Stimulated activated naive B cell treated with anti-CD40 and anti-IgM and Interleukin-4, amounts not matched to agents 10 μg/mL and 1 μg/mL and 100 μg/mL, for 72 hours (primary cell): ENCODE data around the gene LEFTY1.

Experiments
- ATAC-seq, 2 donors: fragments of 150-1000 bp; cut with Tn5 transposase; replicated peaks; 2 replicates each; pipeline ENCODE4 v1.10.0; 2021; ENCODE audit warnings: moderate library complexity in 1 of 2
- DNase-seq: peaks from one replicate; pipeline ENCODE4 v3.0.0; 2021
- H3K27ac Mint-ChIP-seq: one replicate; pipeline ENCODE4 v1.8.0; 2022; ENCODE audit warnings: mild to moderate bottlenecking, mixed read lengths
- H3K27me3 Mint-ChIP-seq, 2 donors: one replicate each; pipeline ENCODE4 v1.8.0; 2022; ENCODE audit warnings: mixed read lengths in 2 of 2
- H3K36me3 Mint-ChIP-seq, 2 donors: one replicate each; pipeline ENCODE4 v1.8.0; 2022; ENCODE audit warnings: mixed read lengths in 2 of 2, mild to moderate bottlenecking in 1 of 2
- H3K4me1 Mint-ChIP-seq, 2 donors: one replicate each; pipeline ENCODE4 v1.8.0; 2022; ENCODE audit warnings: mixed read lengths in 2 of 2, mild to moderate bottlenecking in 1 of 2
- H3K4me3 Mint-ChIP-seq, 2 donors: one replicate each; pipeline ENCODE4 v1.8.0; 2022; ENCODE audit warnings: mild to moderate bottlenecking in 2 of 2, mixed read lengths in 2 of 2, moderate library complexity in 1 of 2
- H3K9me3 Mint-ChIP-seq, 2 donors: one replicate each; pipeline ENCODE4 v1.8.0; 2022; ENCODE audit warnings: mixed read lengths in 2 of 2, mild to moderate bottlenecking in 1 of 2

Gene LEFTY1

GRCh38 chr1:225861834-225862580, 26.9 kb downstream of the LEFTY1 start:
- peaks cover 32 to 48% of the 10 kb centered on the region in 2 donors for H3K36me3 Mint-ChIP-seq

DNA sequence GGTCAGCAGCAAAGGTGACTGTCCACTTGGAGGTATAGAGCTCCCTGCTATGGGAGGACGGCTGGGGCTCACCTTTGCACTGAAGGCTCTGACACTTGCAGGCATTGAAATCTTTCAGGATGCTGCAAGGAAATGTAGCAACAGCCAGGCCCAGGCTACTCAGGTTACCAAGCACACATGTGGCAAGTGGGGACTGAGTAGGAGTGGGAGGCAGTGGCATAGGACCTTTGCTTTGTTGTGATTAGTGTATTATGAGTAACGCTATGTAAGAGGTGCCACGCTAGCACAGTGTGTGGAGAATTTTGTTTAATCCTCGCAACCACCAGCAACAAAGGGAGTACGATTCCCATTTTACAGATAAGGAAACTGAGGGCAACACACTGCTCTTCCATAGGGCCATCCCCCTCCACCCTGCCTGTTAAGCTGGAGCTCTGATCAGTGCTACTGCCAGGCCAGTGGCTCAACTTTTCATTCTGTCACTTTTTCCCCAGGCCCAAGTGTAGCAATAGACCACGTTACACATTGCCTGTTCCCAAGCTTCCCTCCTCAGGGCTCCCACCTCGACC, 28.0 kb downstream of the LEFTY1 start:
- ATAC-seq (no peak), DNase-seq (no peak)
- Mint-ChIP-seq H3K27me3 (no peaks in the 10 kb centered on the region), H3K27ac (no peak overlapping the region), H3K4me3 (no peak overlapping the region), H3K36me3 (peaks cover 32 to 45% of the 10 kb centered on the region in 2 donors), H3K9me3 (no peaks in the 10 kb centered on the region), H3K4me1 (peaks cover 4 to 17% of the 10 kb centered on the region in 2 donors)

More at GRCh38 chr1:225861834-225862580, 26.9 kb downstream of the LEFTY1 start:
- DNase-seq (no peak), ATAC-seq (no peak)
- Mint-ChIP-seq H3K27me3 (no peaks in the 10 kb centered on the region), H3K27ac (peak overlapping the region; percentile 37), H3K9me3 (no peaks in the 10 kb centered on the region), H3K4me1 (peaks cover 14 to 18% of the 10 kb centered on the region in 2 donors), H3K4me3 (no peak overlapping the region)

DNA sequence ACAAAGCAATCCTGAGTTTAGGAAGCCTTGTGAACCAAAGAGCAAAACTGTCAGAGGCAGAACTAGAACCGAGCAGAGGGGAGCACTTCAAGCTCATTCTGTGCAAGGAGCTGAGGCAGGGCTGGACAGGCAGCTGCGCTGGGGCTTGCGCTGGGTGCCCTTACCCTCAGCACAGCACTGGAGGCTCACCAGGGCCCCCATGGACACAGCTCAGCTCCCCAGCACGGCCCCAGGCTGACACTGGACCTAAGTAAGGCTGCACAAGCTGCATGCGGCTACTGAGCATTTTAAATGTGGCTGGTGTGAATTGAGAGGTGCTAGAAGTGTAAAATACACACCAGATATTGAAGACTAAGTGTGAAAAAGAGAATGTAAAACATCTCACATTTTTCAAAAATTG, 28.8 kb downstream of the LEFTY1 start:
- Mint-ChIP-seq H3K36me3 (peaks cover 30 to 45% of the 10 kb centered on the region in 2 donors), H3K9me3 (no peaks in the 10 kb centered on the region), H3K27ac (no peak overlapping the region), H3K27me3 (no peaks in the 10 kb centered on the region), H3K4me1 (peaks cover 4 to 11% of the 10 kb centered on the region in 2 donors), H3K4me3 (no peak overlapping the region)
- DNase-seq (no peak), ATAC-seq (no peak)

DNA sequence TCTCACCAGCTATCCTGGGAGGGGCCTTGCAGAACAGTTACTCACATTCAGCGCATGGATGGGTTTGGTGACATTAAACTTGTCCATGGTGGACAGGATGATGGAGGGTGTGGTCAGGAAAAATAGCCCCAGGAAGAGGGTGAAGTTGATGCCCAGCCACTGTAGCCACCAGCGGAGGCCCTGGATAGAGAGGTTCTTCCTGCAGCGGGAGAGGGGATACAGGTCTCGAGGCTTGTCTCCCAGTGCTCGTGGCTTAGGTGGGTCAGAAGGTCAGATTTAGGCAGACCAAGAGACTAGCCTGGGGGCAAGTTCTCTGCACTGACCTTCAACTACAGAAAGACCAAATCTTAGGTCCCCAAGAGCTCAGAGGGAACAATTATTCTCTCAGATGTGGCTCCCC, 29.8 kb downstream of the LEFTY1 start:
- peaks cover 5 to 11% of the 10 kb centered on the region in 2 donors for H3K4me1 Mint-ChIP-seq
- no peak overlapping the region for H3K27ac Mint-ChIP-seq
- H3K36me3 Mint-ChIP-seq, result peaks cover 35 to 50% of the 10 kb centered on the region in 2 donors
- no peaks in the 10 kb centered on the region for H3K27me3 Mint-ChIP-seq
- DNase-seq (no peak), ATAC-seq (no peak)
- no peaks in the 10 kb centered on the region for H3K9me3 Mint-ChIP-seq
- H3K4me3 Mint-ChIP-seq, result no peak overlapping the region

DNA sequence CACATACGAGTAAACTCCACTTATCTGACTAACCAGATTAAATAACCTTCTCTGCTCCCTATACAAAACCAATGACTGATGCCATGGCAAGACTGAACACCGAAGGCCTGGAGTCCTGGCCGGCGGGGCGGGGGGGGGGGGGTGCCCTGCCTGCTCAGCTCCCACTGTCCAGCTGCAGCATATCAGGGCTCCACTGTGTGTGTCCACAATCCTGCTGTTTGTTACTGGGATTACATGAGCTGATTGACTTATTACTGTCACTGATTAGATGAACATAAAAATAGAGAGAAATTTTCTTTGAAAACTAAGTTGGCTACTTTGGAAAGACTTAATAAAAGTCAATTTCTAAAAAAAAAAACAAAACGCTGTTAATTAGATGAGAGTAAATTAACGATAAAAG, 31.7 kb downstream of the LEFTY1 start:
- DNase-seq (no peak), ATAC-seq (no peak)
- Mint-ChIP-seq H3K4me1 (peaks cover 15 to 24% of the 10 kb centered on the region in 2 donors), H3K36me3 (peaks cover 45 to 62% of the 10 kb centered on the region in 2 donors), H3K4me3 (no peak overlapping the region), H3K9me3 (peaks cover 0 to 2% of the 10 kb centered on the region in 2 donors), H3K27me3 (no peaks in the 10 kb centered on the region), H3K27ac (no peak overlapping the region)

DNA sequence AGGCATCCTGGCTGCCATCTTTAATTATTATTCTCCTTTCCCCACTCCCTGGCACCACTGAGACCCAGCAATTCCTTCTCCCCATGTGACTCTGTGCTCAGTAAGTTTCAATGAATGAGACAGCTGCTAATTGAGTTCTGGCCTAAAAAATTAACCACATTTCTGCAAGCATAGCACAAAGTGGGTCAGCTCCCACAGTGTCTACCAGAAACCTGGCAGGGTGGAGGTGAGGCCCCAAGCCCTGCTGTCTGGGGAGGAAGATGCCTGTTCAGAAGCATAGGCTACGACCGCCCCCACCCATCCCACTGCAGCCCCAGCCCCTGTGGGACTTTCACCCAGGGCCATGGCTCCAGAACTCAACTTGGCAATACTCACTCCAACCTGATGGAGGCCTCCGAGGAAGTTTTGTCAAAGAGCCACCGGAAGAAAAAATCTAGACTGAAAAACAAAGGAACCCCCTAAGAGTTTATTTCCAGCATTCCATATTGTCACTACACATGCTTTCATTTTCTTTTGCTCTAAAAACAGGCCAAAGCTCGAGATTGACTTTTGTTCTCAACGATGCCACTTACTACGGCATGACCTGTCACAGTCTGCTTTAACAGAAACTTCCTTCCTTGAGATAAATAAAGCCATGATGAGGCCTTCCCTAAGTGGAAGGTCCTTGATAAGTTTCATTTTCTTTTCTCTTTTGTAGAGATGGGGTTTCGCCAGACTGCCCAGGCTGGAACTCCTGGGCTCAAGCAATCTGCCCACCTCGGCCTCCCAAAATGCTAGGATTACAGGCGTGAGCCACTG, 33.2 kb downstream of the LEFTY1 start:
- H3K36me3 Mint-ChIP-seq, result peaks cover 45 to 64% of the 10 kb centered on the region in 2 donors
- peaks cover 0 to 6% of the 10 kb centered on the region in 2 donors for H3K9me3 Mint-ChIP-seq
- DNase-seq (no peak), ATAC-seq (no peak)
- no peak overlapping the region for H3K27ac Mint-ChIP-seq
- no peaks in the 10 kb centered on the region for H3K27me3 Mint-ChIP-seq
- peaks cover 25 to 39% of the 10 kb centered on the region in 2 donors for H3K4me1 Mint-ChIP-seq
- H3K4me3 Mint-ChIP-seq, result no peak overlapping the region

- H3K4me1 Mint-ChIP-seq, result peaks cover 39 to 58% of the 10 kb centered on the region in 2 donors
- peaks cover 50 to 72% of the 10 kb centered on the region in 2 donors for H3K36me3 Mint-ChIP-seq
- H3K4me3 Mint-ChIP-seq, result no peak overlapping the region
- H3K27me3 Mint-ChIP-seq, result no peaks in the 10 kb centered on the region
- H3K27ac Mint-ChIP-seq, result no peak overlapping the region
- H3K9me3 Mint-ChIP-seq, result peaks cover 0 to 6% of the 10 kb centered on the region in 2 donors
- no peak for DNase-seq
- no peak for ATAC-seq
Observed at GRCh38 chr1:225853441-225853840, 35.5 kb downstream of the LEFTY1 start.

DNA sequence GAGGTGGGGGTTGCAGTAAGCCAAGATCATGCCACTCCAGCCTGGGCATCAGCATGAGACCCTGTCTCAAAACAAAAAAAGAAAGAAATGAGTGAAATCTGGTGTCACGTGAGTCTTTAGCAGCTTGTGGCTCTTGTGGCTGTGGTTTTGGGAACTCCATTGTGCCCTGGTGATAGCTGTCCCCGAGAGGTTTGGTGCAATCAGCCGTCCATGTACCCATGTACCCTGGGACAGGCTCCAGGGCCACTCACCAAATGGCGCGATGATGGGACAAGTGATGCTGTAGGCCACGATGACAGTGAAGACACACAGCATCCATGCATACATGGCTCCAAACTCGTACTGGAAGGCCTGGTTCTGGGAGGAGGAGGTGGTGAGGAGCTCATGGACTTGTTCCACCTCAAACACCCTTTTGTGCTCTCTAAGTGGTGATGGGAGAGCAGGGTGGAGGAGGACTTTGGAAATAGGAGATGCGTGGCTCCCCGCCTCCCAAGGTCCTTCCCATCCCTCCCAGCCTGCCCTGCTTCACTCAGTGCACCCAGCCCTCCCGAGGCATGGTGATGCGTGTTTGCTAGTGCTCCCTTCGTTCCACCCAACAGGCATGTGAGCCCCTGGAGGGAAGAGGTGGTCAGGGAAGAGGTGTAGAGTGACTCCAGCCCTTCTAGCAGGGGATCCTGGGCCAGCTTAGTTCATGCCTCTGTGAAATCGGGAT, 36.4 kb downstream of the LEFTY1 start:
- DNase-seq (no peak), ATAC-seq (no peak)
- no peaks in the 10 kb centered on the region for H3K27me3 Mint-ChIP-seq
- H3K9me3 Mint-ChIP-seq, result peaks cover 0 to 6% of the 10 kb centered on the region in 2 donors
- H3K27ac Mint-ChIP-seq, result peak overlapping the region; percentile 89
- H3K4me1 Mint-ChIP-seq, result peaks cover 48 to 67% of the 10 kb centered on the region in 2 donors
- H3K4me3 Mint-ChIP-seq, result peak overlapping the region; percentile 20 to 37
- H3K36me3 Mint-ChIP-seq, result peaks cover 48 to 72% of the 10 kb centered on the region in 2 donors

DNA sequence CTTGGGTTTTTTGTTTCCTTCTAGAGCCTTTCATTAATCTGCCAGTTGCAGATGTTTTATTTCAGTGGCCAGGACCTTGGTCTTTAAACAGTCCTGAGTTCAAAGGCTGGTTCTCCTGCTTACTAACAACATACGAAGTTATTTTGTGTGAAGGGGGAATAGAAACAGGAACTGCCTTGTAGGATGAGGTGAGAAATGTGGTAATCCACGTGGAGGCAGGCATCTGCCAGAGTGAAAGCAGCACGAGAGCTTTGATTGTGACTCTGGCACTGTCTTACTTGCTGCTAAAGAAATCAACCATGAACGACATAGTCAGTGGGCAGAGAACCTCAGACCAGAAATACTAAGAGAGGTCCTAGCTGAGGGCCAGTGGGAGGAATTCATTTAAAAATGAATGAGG, 37.1 kb downstream of the LEFTY1 start:
- ATAC-seq (peak; percentile 63 to 66), DNase-seq (peak; percentile 58)
- peaks cover 53 to 74% of the 10 kb centered on the region in 2 donors for H3K4me1 Mint-ChIP-seq
- H3K4me3 Mint-ChIP-seq, result peak overlapping the region; percentile 20 to 37
- H3K27ac Mint-ChIP-seq, result peak overlapping the region; percentile 89
- peaks cover 0 to 6% of the 10 kb centered on the region in 2 donors for H3K9me3 Mint-ChIP-seq
- peaks cover 47 to 68% of the 10 kb centered on the region in 2 donors for H3K36me3 Mint-ChIP-seq
- no peaks in the 10 kb centered on the region for H3K27me3 Mint-ChIP-seq

GRCh38 chr1:225850370-225850769, 38.6 kb downstream of the LEFTY1 start:
- no peaks in the 10 kb centered on the region for H3K27me3 Mint-ChIP-seq
- H3K4me1 Mint-ChIP-seq, result peaks cover 57 to 78% of the 10 kb centered on the region in 2 donors
- ATAC-seq (no peak), DNase-seq (no peak)
- no peak overlapping the region for H3K27ac Mint-ChIP-seq
- peaks cover 0 to 6% of the 10 kb centered on the region in 2 donors for H3K9me3 Mint-ChIP-seq
- peaks cover 47 to 67% of the 10 kb centered on the region in 2 donors for H3K36me3 Mint-ChIP-seq
- H3K4me3 Mint-ChIP-seq, result no peak overlapping the region

GRCh38 chr1:225849925-225850324, 39.0 kb downstream of the LEFTY1 start:
- DNase-seq (no peak), ATAC-seq (no peak)
- peaks cover 58 to 80% of the 10 kb centered on the region in 2 donors for H3K4me1 Mint-ChIP-seq
- peaks cover 48 to 65% of the 10 kb centered on the region in 2 donors for H3K36me3 Mint-ChIP-seq
- peak overlapping the region; percentile 91 for H3K27ac Mint-ChIP-seq
- H3K27me3 Mint-ChIP-seq, result no peaks in the 10 kb centered on the region
- H3K9me3 Mint-ChIP-seq, result peaks cover 0 to 6% of the 10 kb centered on the region in 2 donors
- no peak overlapping the region for H3K4me3 Mint-ChIP-seq

DNA sequence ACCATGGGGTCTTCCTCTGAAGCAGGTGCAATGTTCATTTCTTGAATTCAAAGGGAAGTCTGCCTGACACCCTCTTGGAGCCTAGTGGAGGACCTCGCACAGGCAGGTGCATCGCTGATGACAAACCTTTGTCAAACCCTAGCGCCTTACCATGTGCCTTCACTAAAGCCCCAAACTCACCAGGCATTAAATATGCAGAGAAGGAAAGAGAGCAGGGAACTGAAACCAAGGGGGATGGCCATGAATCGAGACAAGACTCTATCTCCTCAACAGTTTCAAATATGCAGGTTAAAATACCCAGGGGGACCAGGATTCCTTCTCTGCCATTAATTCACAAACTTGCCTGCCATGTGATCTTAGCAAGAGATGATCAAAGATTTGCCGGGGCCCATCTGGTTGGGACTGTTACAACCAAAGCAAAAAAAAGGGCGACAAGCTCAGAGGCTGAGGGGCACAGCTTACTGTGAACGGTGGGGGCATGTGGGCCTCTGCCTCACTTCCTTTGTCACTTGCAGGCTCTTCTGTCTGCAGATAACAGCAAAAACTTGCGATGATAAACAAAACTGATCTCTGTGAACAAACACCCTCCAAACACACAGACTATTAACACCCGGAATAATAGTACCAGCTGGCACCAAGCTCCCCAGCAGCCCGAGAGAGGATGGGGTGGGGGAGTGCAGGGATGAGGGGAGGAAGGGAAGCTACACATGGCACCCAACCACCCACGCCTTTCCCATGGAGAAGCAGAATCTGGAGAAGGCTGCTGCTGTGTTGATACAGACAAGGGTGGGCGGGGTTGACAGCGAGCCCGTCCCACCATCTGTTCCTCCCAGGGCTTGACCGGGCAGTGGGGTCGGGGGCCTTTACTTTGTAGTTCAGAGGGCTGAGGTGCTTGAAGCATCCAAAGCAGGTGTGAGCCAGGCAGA, 40.7 kb downstream of the LEFTY1 start:
- Mint-ChIP-seq H3K36me3 (peaks cover 38 to 57% of the 10 kb centered on the region in 2 donors), H3K27ac (peak overlapping the region; percentile 89), H3K4me1 (peaks cover 57 to 78% of the 10 kb centered on the region in 2 donors), H3K27me3 (no peaks in the 10 kb centered on the region), H3K4me3 (peak overlapping the region; percentile 12 to 45), H3K9me3 (peaks cover 0 to 6% of the 10 kb centered on the region in 2 donors)
- peak; percentile 90 to 91 for ATAC-seq
- peak; percentile 66 for DNase-seq

DNA sequence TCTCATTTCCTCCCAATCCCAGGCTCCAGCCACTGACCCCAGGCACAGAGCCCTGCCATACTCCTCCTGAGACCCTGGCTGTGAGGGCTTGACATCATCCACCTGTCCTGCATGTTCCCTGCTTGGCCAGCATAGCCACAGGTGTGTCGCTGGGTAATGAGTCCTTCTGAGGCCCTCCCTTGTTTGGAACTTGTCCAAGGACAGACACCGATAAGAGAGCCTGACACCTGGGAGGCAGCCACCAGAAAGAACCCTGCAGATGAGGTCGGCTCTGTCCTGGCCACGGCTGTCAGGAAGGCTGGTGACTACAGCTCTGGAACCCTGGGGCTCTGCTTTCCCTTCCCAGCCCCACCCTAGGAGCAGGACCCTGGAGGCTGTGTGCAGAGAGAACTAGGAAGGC, 41.3 kb downstream of the LEFTY1 start:
- no peaks in the 10 kb centered on the region for H3K27me3 Mint-ChIP-seq
- peak overlapping the region in 1 of 2 donors; percentile 45 for H3K4me3 Mint-ChIP-seq
- peaks cover 0 to 6% of the 10 kb centered on the region in 2 donors for H3K9me3 Mint-ChIP-seq
- H3K27ac Mint-ChIP-seq, result peak overlapping the region; percentile 89
- no peak for DNase-seq
- H3K4me1 Mint-ChIP-seq, result peaks cover 54 to 71% of the 10 kb centered on the region in 2 donors
- peaks cover 32 to 50% of the 10 kb centered on the region in 2 donors for H3K36me3 Mint-ChIP-seq
- ATAC-seq, result no peak
